ENCODE measurements around the gene CREB3L2.

The CREB3L2 gene

DNA sequence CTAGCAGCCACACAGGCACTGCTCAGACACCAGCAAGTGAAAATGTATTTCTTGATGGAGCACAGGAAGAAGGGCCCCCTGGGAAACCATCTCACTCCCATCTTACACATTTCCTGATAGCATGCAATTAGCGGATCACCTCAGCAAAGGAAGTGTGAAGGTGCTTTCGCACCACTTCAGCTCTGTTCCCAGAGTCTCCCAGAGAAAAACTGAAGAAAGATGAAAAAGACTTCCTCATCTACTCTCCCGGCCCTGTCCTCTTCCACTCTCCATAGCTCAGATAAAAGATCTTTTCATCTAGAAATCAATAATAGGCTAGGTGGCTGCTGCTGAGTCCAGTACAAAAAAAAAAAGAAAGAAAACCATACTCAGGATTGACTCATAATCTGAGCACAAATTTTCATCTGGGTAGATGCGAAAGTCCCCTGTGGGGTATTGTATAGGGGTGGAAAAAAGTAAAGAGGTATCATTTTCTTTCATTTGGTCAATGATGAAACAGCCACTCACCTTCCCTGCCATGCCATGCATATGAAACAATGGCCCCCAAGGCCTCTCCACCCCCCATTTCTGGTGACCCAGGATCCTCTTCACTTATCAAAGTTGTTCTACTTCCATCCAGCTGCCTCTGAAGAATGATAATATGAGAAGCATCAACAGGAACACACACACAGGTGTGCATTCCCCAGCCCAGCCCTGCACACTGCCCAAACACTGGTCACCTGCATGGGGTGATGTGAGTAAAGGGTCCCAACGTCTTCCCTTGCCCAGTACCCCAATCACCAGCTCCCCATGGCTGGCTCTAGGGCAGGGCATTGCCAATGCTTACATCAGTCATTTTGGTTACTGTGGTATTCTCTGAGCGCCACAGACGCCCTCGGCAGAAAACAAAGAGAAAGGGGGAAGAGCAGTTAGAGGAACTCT lies 106.3 kb downstream of the CREB3L2 start:
- DNase-seq (ENCODE audit: low read depth), result no peak

- no peak for DNase-seq (ENCODE audit: low read depth)
These were observed 108.6 kb downstream of the CREB3L2 start for GRCh38 chr7:137893143-137893742.

- DNase-seq (ENCODE audit: low read depth), result no peak
These were observed 110.8 kb downstream of the CREB3L2 start for GRCh38 chr7:137891016-137891655.

DNA sequence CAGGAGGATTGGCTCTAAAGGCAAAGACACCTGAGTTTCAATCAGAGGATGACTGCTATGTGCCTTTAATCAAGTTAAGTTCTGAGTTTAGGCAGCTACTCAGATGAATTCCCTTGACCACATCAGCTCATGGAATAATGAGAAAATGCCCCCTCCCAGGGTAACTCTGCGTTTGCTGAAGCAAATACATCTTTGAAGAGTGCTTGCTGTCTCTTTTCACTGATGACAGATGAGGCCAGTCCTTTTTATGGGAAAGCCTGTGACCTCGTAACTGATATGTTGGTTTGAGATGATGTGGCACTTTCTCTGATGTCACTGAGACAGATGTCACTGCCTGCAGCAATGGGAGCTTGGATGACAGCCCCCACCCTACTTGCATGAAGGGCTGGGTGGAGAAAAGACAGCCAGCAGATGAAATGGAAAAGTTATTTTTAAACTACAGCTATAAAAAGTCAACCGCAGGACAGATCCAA lies 111.4 kb downstream of the CREB3L2 start:
- DNase-seq (ENCODE audit: low read depth), result no peak

- DNase-seq (ENCODE audit: low read depth), result no peak
These were observed 113.6 kb downstream of the CREB3L2 start for GRCh38 chr7:137888241-137888640.

GRCh38 chr7:137886746-137887145 lies 115.1 kb downstream of the CREB3L2 start:
- DNase-seq (ENCODE audit: low read depth), result no peak

DNA sequence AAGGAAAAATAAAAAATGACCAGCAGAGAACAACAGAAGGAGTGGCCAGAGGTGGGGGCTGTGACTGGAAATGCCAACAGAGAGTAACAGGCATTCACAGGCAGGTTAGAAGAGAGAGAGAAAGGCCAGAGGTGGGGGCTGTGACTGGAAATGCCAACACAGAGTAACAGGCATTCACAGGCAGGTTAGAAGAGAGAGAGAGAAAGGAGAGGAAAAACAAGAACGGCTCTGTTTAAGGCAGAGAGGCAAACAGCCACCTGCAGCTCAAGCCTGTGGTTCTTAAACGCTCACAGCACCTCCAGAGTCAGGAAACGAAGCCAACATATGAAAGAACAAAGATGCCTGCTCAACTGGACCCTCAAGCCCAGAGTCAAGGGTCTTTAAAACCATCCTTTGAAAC lies 115.6 kb downstream of the CREB3L2 start:
- no peak for DNase-seq (ENCODE audit: low read depth)

- no peak for DNase-seq (ENCODE audit: low read depth)
These were observed 116.2 kb downstream of the CREB3L2 start for GRCh38 chr7:137885678-137886077.

DNA sequence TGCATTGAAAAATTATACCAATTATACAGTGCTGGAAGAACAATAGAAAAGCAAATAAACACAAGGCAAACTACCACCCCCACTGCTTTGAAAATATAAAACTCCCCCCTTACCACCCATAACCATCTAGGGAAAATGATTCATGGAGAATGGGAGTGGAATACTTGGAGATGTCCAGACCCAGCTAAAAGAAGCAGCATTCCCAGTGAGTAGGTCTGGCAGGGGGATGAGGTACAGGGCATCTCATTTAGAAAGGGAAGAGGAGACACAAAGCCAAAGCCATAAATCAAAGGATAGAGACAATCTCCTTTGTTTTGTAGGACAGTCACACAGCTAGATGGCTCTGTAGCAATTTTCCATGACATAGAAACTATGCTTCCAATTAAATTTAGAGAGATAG lies 119.1 kb downstream of the CREB3L2 start:
- DNase-seq (ENCODE audit: low read depth), result no peak

DNA sequence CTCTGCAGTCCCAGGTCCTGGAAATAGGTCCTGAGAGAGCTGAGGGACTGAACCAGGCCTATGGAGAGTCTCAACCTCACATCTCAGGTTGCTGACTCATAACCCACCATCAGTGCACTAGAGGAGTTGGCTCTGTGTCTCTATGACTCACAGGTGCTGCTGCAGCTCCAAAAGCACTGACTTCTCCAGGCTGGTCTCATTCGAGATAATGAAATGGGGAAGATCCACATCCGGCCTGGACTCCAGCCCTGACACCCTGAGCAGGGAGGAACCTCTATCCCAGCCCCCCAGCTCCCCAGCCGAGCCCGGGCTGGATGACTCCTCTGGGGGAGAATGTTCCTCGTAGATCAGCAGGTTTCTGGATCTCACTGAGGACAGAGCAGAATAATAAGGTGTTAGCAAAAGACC lies 119.6 kb downstream of the CREB3L2 start:
- DNase-seq (ENCODE audit: low read depth), result no peak

GRCh38 chr7:137881607-137882260 lies 120.2 kb downstream of the CREB3L2 start:
- no peak for DNase-seq (ENCODE audit: low read depth)

GRCh38 chr7:137880432-137880831 lies 121.5 kb downstream of the CREB3L2 start:
- DNase-seq (ENCODE audit: low read depth), result no peak

DNA sequence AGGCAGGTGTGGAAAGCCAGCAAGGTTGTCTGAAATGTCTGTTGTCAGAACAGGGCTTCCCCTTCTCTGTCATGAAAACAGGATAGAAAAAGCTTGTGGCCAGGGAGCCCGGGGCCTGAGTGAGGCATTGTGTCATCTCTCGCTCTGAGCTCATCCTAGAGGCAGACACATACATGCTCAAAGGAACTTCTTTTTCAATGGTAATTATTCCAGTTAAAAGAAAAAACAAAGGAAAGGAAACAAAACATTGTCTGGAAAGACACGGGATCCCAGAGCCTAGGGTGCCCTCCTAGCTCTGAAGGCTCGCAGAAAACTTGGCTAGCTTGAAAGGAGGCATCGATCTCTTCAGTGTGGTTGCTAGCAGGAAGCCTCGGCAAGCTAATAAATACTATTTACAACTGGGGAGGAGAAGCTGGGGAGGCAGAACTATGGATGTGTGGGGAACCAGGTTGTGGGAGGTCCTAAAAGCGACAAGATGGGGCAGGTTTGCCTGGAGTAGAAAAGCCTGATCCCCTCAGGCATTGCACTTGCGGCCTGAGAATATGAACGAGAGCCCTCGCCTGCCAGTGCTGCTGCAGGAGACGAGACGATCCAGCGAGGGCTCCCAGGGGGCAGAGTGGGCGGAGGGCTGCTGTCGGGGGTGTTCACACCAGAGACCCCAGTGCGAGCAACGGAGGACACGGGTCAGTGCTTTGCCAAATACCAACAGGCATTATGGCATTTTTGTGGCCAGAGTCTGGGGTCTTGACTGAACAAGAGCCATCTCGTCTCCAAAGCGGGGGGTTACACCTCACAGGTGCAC lies 122.3 kb downstream of the CREB3L2 start:
- no peak for DNase-seq (ENCODE audit: low read depth)

DNA sequence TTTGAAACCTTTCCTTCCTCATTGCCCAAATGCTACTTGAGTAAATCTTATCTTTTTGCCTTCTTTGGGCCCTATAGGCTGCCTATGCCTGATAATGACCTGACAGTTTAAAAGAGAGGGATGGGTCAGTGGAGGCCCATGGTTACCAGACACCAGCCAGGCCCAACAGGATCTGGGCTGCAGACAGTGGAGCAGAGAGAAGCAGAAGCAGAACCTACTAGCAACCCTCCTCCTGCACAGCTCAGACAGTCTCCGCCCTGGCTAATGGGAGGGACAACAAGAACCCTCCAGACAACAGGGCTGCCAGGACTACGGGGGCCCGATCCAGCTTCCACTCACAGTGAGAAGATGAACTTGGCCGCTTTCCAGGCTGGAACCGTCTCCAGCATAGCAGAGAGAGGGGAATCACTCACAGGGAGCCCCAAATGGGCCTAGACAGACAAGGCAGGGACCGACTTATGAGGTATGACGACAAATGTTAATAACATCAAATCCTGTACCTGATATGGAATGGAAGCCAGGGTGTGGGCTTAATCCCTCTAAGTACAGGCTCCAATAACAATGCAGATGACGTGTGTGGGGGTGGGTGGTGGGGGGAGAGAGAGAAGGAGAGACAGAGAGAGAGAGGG lies 123.4 kb downstream of the CREB3L2 start:
- no peak for DNase-seq (ENCODE audit: low read depth)

GRCh38 chr7:137877027-137877675 lies 124.7 kb downstream of the CREB3L2 start:
- DNase-seq (ENCODE audit: low read depth), result no peak

GRCh38 chr7:137875746-137876145 lies 126.1 kb downstream of the CREB3L2 start:
- DNase-seq (ENCODE audit: low read depth), result no peak

- DNase-seq (ENCODE audit: low read depth), result no peak
These were observed 127.7 kb downstream of the CREB3L2 start for GRCh38 chr7:137873979-137874777.

DNA sequence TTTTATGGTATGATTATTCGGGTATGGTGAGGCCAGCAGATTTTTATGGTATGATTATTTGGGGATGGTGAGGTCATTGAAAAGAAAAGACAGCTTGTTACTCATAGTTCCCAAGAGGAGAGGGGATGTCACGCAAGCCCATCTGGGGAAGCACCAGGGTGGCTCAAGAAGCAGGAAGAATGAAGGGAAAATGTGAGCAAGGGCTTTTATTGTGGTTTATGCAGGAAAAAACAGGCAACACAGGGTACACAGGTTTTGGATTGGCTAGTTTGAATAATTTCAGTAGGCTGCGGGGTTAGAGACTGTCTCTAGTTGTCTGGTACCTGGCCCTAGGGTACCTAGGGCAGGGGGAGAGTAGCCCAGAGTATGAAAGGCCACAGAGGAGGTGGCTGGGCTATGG lies 128.4 kb downstream of the CREB3L2 start:
- DNase-seq (ENCODE audit: low read depth), result no peak

GRCh38 chr7:137871170-137871915 lies 130.5 kb downstream of the CREB3L2 start:
- no peak for DNase-seq (ENCODE audit: low read depth)

All from stimulated activated CD8-positive, alpha-beta memory T cell treated with anti-CD3 and anti-CD28 coated beads, Interleukin-15, amount 100 ng/mL, for 1 hour (primary cell).